Thymus (tissue), 11 donors: Measurements from ENCODE around the gene RSU1. TPM values are rescaled to one million over a fixed set of nuclear protein-coding genes. Genes with fewer than 3 reads are reported as not detected.
A peak's percentile ranks its signal among the peaks of the same experiment; 100 is the strongest.
"Not testable (repeated sequence)": the region's sequence is repeated elsewhere in the genome, so short reads cannot be mapped to it uniquely, and the experiment has no call there.

Experiments used
- DNase-seq, 9 donors: peaks; one replicate each; pipeline ENCODE4 v3.0.0-alpha.2; 2013; ENCODE audit warnings: low spot score in 9 of 9, low read depth in 6 of 9, missing footprints in 1 of 9
- H3K27ac ChIP-seq, 2 donors: one replicate each; pipeline ENCODE4 v1.5.1; 2013; ENCODE audit warnings: control low read depth in 1 of 2, low read depth in 1 of 2, low read length in 1 of 2, mild to moderate bottlenecking in 1 of 2, moderate library complexity in 1 of 2
- H3K27me3 ChIP-seq, 2 donors: one replicate each; pipeline ENCODE4 v1.5.1; 2013; ENCODE audit warnings: low read length in 1 of 2; ENCODE audit not compliant: control insufficient read depth in 2 of 2, insufficient read depth in 1 of 2
- H3K36me3 ChIP-seq, 2 donors: one replicate each; pipeline ENCODE4 v1.5.1; 2013; ENCODE audit warnings: low read length in 1 of 2, mild to moderate bottlenecking in 1 of 2, moderate library complexity in 1 of 2; ENCODE audit not compliant: control insufficient read depth in 2 of 2, insufficient read depth in 2 of 2
- H3K4me1 ChIP-seq, 2 donors: one replicate each; pipeline ENCODE4 v1.5.1; 2013; ENCODE audit warnings: low read length in 2 of 2; ENCODE audit not compliant: control insufficient read depth in 2 of 2, insufficient read depth in 2 of 2
- H3K4me3 ChIP-seq, 2 donors: one replicate each; pipeline ENCODE4 v1.5.1; 2013; ENCODE audit warnings: low read length in 2 of 2, control low read depth in 1 of 2, mild to moderate bottlenecking in 1 of 2
- H3K9me3 ChIP-seq, 2 donors: one replicate each; pipeline ENCODE4 v1.5.1; 2013; ENCODE audit warnings: low read length in 1 of 2, mild to moderate bottlenecking in 1 of 2; ENCODE audit not compliant: control insufficient read depth in 2 of 2, insufficient read depth in 1 of 2
- WGBS: extraction: QIAGEN DNeasy Blood & Tissue Kit; methylation state at CpG from one replicate; pipeline ENCODE4 v1.1.7; 2013; 5-methylcytosine and 5-hydroxymethylcytosine counted together
- polyA plus RNA-seq: library from polyadenylated mRNA; stranded (reverse); fragments of 200-250 nt; gene quantifications from one replicate; pipeline ENCODE4 v1.2.3, GENCODE V29; 2013
- total RNA-seq: library from RNA; stranded (reverse); fragments of 120-200 nt; gene quantifications from one replicate; pipeline ENCODE4 v1.2.4, GENCODE V29; 2013
- donor health status: healthy.

Gene RSU1
- total and polyA plus RNA-seq, 2 donors, result 40.1 to 53.2 TPM

DNA sequence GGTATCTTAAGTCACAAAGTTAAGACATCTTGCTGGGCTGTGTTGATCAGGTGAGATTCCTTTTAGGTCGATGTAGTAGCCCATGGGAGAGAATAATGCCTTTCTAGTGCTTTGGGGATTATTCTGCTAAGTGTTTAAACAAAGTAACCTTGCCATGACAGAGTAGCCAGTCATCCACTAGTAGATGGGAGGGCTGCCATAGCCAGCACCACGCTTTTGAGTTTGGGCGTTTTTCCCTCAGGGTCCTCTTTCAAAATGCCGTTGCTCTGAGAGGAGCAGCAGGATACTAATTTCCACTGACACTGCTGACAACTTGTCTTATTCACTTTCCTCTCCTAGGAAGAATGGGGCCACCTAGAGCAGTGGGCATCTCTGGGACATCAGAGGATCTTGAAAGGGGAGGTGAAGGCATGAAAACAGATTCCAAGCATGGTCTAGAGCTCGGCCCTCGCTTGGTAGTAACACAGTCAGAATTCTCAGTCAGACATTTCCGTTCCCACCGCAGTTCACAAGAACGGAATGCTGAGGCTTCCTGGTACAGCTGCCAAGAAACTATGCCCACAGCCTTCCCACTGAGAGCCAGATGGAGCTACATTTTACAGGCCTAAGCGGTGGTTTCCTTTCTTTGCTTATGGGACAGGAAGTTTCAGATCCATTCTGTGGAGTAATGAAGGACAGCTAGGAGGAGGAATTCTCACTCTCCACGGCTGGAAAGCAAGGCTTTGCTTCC is 15.3 kb upstream of the RSU1 start:
- Histone ChIP-seq H3K36me3 (no peaks in the 10 kb centered on the region), H3K4me1 (peaks cover 7 to 14% of the 10 kb centered on the region in 2 donors), H3K27ac (no peak overlapping the region), H3K27me3 (no peaks in the 10 kb centered on the region), H3K9me3 (peaks cover 0 to 5% of the 10 kb centered on the region in 2 donors), H3K4me3 (no peak overlapping the region)
- 51% methylated on average over 11 of the region's 11 CpGs for WGBS
- no peak for DNase-seq

DNA sequence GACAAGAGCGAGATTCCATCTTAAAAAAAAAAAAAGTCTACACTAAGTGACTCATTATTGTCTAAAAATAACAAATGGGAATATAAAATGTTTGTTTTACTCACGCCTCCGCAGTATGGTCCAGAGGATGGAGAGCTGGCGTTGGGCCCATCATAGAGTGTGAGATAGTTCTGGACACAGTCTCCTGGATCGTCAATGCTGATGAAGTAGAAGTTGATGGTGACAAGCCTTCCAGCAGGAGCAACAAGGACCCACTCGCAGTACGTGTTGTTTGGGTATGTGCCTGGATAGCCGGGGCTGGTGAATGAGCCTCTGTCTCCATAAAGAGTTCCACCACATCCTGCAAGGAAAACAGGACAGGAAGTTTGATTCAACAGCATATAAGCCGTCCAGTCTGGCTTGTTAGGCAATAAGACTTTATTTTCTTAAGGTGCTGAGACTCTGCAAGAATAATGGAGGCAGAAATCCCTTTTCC is 11.5 kb upstream of the RSU1 start:
- Histone ChIP-seq H3K9me3 (no peaks in the 10 kb centered on the region), H3K27ac (no peak overlapping the region), H3K4me1 (peaks cover 0 to 2% of the 10 kb centered on the region in 2 donors), H3K4me3 (no peak overlapping the region), H3K36me3 (no peaks in the 10 kb centered on the region), H3K27me3 (no peaks in the 10 kb centered on the region)
- no peak for DNase-seq
- WGBS, result 94% methylated on average over 9 of the region's 9 CpGs

DNA sequence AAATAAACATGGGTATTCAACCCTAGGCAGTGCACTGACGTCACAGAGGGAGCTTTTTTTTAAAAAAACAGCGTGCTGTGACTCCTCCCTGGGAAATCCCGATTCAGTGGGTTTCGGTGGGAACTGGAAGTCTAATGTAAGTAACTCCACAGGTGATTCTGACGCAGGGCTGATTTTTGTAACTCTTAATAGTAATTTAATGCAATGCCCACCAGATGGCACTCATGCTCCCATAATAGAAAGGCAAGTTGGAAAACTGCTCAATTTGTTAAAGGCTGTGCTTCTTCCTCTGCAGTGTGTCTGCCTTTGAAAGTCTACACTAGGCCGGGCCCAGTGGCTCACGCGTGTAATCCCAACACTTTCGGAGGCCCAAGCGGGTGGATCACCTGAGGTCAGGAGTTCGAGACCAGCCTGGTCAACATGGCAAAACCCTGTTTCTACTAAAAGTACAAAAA is 10.9 kb upstream of the RSU1 start:
- DNase-seq, result peak; percentile 41 to 89 (median 77)

DNA sequence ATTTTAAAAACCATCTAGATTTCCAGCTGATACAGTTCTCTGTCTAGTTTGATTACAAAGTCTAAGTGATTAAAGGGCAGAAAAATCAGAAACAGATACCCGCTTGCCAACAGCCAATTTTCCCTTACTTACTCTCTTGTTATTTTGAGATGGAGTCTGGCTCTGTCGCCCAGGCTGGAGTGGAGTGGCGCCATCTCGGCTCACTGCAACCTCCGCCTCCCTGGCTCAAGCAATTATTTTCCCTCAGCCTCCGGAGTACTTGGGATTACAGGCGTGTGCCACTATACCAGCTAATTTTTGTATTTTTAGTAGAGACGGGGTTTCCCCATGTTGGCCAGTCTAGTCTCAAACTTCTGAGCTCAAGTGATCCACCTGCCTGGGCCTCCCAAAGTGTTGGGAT is 10.2 kb upstream of the RSU1 start:
- not testable (repeated sequence) for H3K36me3 ChIP-seq, H3K27me3 ChIP-seq, H3K9me3 ChIP-seq, DNase-seq, H3K27ac ChIP-seq, H3K4me3 ChIP-seq, H3K4me1 ChIP-seq
- WGBS, result 87% methylated on average over 8 of the region's 8 CpGs

More for the DNA sequence above, 10.9 kb upstream of the RSU1 start:
- no peaks in the 10 kb centered on the region for H3K27me3 ChIP-seq
- H3K9me3 ChIP-seq, result peaks cover 0 to 1% of the 10 kb centered on the region in 2 donors
- 22% methylated on average over 11 of the region's 11 CpGs for WGBS
- H3K4me3 ChIP-seq, result no peak overlapping the region
- no peak overlapping the region for H3K27ac ChIP-seq
- H3K4me1 ChIP-seq, result peaks cover 0 to 2% of the 10 kb centered on the region in 2 donors
- no peaks in the 10 kb centered on the region for H3K36me3 ChIP-seq

DNA sequence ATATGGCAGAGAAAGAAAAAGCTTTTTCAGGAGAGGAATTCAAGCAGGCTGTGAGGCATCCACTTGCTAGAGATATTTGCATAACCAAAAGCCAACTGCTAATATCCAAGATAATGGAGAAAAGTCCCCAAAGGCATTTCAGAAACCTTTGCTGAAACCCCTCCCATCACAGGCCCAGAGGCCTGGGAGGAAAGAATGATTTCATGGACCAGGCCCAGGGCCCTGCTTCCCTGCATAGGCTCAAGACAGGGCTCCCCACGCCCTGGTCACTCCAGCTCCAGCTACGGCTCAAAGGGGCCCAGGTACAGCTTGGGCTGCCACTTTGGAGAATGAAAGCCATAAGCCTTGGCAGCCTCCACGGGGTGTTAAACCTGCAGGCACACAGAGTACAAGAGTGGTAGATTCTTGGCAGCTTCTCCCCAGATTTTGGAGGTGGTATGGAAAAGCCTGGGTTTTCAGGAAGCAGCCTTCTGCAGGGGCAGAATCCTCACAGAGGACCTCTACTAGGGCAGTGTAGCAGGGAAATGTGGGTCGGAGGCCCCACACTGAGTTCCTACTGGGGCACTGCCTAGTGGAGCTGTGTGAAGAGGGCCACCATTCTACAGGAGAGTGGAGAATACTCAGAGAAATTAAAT is 5.6 kb upstream of the RSU1 start:
- no peaks in the 10 kb centered on the region for H3K36me3 ChIP-seq
- no peak overlapping the region for H3K4me3 ChIP-seq
- no peak for DNase-seq
- H3K4me1 ChIP-seq, result peaks cover 0 to 2% of the 10 kb centered on the region in 2 donors
- H3K27me3 ChIP-seq, result no peaks in the 10 kb centered on the region
- WGBS, result 95% methylated on average over 4 of the region's 4 CpGs
- peaks cover 4 to 10% of the 10 kb centered on the region in 2 donors for H3K9me3 ChIP-seq
- H3K27ac ChIP-seq, result no peak overlapping the region

DNA sequence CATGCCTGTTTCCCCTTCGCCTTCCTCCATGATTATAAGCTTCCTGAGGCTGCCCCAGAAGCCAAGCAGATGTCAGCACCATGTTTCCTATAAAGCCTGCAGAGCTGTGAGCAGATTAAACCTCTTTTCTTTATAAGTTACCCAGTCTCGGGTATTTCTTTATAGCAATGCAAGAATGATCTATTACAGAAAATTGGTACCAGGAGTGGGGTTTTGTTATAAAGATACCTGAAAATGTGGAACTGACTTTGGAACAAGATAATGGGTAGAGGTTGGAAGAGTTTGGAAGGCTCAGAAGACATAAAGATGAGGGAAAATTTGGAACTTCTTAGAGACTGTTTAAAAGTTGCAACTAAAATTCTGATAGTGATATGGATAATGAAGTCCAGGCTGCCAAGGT is 4.8 kb upstream of the RSU1 start:
- WGBS, result 98% methylated on average over 2 of the region's 2 CpGs
- DNase-seq, result no peak

DNA sequence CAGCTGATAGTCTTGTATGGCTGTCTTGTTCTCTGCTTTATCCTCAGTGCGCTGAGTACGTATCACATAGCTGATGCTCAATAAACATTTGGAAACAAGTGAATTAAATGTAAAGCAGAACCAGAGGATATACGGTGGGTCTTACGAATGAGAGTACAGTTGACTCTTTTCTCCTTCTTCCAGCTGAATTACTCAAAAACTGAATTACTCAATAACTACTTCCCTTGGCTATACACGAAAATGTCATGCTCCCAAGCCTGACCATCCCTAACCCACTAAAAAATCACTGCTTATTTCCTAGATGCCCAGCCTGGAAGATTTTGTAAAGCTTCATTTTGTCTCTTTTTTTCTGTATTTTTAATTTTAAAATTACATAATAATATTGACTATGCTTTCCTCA is 3.2 kb upstream of the RSU1 start:
- Histone ChIP-seq H3K4me1 (peaks cover 9 to 13% of the 10 kb centered on the region in 2 donors), H3K4me3 (no peak overlapping the region), H3K36me3 (no peaks in the 10 kb centered on the region), H3K9me3 (peaks cover 4 to 10% of the 10 kb centered on the region in 2 donors), H3K27me3 (no peaks in the 10 kb centered on the region), H3K27ac (no peak overlapping the region)
- DNase-seq, result no peak
- 95% methylated on average over 5 of the region's 5 CpGs for WGBS

More for the DNA sequence above, 4.8 kb upstream of the RSU1 start:
- Histone ChIP-seq H3K36me3 (no peaks in the 10 kb centered on the region), H3K4me1 (peaks cover 0 to 2% of the 10 kb centered on the region in 2 donors), H3K9me3 (peaks cover 4 to 10% of the 10 kb centered on the region in 2 donors), H3K4me3 (no peak overlapping the region), H3K27me3 (no peaks in the 10 kb centered on the region), H3K27ac (no peak overlapping the region)

DNA sequence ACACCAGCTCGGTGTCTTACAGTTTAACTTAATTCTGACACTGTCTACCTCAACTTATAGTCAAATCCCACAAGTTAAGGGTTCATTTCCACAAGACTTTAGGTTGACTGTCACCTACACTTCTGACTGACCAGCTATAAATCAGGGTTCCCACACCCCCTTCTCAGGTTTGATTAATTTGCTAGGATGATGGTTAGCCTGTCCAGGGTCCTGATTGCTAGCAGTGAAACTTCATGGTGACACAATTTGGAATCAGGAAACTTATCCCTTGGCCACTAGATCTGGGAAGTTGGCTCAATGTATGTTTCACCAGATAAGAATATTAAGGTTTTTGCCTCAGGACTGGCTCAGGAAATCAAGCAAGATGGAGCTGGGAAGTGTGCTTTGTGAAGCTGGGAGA is 2.8 kb upstream of the RSU1 start:
- no peaks in the 10 kb centered on the region for H3K27me3 ChIP-seq
- H3K4me3 ChIP-seq, result no peak overlapping the region
- DNase-seq, result no peak
- peaks cover 9 to 13% of the 10 kb centered on the region in 2 donors for H3K4me1 ChIP-seq
- no peak overlapping the region for H3K27ac ChIP-seq
- 95% methylated on average over 1 of the region's 1 CpG for WGBS
- peaks cover 4 to 10% of the 10 kb centered on the region in 2 donors for H3K9me3 ChIP-seq
- H3K36me3 ChIP-seq, result no peaks in the 10 kb centered on the region

DNA sequence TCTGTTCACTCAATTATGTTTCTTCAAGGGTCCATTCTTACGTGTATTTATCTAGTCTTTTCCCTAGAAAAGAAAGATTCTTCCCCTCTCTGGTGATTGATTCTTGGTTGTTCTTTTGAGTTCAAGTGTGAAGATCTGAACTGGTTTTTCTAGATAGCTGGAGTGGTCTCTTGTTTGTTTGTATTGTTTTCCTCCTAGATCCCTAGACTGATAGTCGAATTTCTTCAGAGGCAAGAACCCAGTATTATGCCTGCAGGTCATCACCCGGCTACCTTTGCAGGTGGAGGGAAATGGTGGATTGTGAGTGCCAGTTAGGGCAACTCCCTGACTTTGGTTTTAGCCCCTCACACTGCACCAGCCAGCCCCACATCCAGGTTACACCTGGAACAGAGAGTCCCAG is 2.2 kb upstream of the RSU1 start:
- Histone ChIP-seq H3K4me1 (peaks cover 9 to 13% of the 10 kb centered on the region in 2 donors), H3K36me3 (no peaks in the 10 kb centered on the region), H3K4me3 (no peak overlapping the region), H3K27me3 (no peaks in the 10 kb centered on the region), H3K9me3 (peaks cover 4 to 10% of the 10 kb centered on the region in 2 donors), H3K27ac (no peak overlapping the region)
- 96% methylated on average over 3 of the region's 3 CpGs for WGBS
- DNase-seq, result no peak
